Embryonic facial prominence (tissue), 1 donor: Measurements from ENCODE around the gene BAD.
A peak's percentile ranks its signal among the peaks of the same experiment; 100 is the strongest.

ENCODE experiments used
- DNase-seq: peaks from one replicate; pipeline ENCODE4 v3.0.0-alpha.2; 2016; ENCODE audit errors: extremely low spot score

BAD gene

DNA sequence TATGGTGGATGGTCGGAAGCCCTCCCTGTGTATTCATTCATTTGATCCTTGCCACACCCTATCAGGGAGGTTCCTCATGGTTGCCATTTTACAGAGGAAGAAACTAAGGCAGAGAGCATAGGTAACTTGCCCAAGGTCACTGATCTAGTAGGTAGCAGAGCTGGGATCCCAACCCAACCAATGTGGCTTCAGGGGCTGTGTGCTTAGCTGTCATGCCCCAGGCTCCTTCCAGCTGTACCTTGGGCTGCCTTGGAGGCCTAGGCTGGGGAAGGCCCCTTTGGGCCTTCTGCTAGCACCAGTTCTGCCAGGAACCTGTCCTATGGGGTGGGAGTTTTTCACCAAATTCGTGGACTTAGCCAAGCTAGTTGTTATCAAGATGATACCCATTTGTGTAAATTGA, 8.6 kb downstream of the BAD start:
- DNase-seq, result no peak

DNA sequence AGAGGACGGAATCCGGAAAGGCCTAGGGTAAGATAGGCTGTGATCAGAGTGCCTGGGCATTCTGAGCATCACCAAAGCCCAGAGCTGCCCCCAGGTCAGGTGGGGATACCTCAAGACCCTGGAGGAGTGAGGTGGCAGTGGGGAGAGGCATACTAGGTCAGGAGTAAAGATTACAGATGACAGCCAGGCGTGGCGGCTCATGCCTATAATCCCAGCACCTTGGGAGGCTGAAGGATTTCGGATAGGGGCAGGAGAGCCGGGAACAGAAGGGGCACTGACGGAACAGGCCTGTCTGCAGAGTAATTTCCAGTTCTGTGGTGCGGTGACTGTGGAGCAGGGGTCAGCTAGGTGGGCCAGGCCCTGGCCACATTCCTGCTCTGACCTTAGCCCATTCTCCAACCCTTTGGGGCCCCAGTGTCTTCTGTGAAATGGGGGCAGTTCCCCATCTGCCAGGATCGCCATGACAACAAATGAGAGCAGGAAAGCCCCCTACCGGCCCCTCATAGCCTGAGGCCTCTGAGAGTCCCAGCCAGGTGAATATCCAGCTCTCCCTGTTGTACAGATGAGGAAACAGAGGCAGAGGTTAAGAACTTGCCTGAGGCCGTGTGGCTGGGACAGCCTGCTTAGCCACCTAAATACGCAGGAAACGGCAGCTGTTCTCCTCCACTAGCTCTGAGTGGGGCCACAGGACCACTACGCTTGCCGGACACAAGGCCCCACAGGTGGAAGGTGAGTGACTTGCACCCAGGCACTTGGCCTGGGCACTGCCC, 9.2 kb downstream of the BAD start:
- no peak for DNase-seq

GRCh38 chr11:64269540-64270220, 14.8 kb downstream of the BAD start:
- DNase-seq, result peak; percentile 99

- DNase-seq, result no peak
Observed at GRCh38 chr11:64268893-64269539, 15.4 kb downstream of the BAD start.

GRCh38 chr11:64268025-64268892, 16.2 kb downstream of the BAD start:
- DNase-seq, result no peak

GRCh38 chr11:64267207-64267945, 17.1 kb downstream of the BAD start:
- DNase-seq, result no peak

DNA sequence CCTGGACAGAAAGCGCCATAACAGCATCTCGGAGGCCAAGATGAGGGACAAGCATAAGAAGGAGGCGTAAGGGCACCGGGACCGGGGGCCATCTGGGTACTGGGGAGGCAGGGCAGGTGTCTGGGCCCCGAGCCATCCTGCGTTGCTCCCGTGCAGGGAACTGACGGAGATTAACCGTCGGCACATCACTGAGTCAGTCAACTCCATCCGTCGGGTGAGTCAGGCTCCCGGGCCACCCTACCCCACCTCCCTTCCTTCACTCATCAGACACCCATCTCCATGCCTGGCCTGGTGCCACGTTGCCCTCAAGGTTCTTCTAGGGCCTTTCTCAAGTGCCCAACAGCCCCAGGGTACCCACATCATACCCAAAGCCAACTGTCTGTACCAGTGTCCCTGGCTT, 18.1 kb downstream of the BAD start:
- no peak for DNase-seq

DNA sequence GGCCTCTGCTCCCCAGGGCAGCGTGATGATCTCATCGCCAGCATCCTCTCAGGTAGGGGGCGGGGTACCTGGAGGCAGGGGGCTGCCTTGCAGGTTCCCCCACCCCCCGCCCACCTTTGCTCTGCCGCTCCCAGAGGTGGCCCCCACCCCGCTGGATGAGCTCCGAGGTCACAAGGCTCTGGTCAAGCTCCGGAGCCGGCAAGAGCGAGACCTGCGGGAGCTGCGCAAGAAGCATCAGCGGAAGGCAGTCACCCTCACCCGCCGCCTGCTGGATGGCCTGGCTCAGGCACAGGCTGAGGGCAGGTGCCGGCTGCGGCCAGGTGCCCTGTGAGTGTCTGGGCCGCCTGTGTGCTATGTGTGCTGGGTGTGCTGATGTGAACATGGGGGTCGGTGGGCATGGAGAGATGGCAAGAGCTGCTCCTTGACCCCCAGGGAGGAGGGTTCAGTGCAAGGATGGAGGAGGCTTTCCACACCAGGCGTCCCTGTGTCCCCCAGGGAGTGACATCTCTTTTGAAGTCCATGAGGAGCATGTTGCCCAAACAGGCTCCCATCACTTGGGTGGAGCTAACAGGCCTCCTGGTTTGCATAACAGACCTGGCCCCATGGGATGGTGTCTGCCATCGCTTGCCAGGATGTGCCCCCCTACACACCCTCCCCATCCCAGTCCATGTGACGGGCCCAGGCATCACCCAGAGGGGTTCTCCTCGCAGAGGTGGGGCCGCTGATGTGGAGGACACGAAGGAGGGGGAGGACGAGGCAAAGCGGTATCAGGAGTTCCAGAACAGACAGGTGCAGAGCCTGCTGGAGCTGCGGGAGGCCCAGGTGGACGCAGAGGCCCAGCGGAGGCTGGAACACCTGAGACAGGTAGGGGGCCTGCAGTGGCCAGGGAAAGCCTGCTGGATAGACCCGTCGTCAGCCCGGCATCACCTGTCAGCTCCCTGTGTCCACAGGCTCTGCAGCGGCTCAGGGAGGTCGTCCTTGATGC, 19.0 kb downstream of the BAD start:
- DNase-seq, result no peak

- DNase-seq, result no peak
Observed at GRCh38 chr11:64264371-64264852, 20.1 kb downstream of the BAD start.

DNA sequence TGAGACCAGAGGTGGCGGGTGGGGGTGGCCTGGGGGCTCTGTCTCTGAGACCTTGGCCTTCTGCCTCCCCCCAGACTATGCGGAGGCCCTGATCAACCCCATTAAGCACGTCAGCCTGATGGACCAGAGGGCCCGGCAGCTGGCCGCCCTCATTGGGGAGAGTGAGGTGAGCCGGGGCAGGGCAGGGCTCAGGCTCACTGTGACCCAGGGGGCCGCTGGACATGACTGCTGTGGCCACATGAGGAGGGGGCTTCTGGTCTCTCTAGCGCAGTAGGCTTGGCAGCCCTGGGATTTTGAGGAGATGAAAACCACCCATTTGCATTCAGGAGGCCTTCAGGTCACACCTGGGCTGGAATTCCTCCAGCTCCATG, 20.5 kb downstream of the BAD start:
- no peak for DNase-seq

DNA sequence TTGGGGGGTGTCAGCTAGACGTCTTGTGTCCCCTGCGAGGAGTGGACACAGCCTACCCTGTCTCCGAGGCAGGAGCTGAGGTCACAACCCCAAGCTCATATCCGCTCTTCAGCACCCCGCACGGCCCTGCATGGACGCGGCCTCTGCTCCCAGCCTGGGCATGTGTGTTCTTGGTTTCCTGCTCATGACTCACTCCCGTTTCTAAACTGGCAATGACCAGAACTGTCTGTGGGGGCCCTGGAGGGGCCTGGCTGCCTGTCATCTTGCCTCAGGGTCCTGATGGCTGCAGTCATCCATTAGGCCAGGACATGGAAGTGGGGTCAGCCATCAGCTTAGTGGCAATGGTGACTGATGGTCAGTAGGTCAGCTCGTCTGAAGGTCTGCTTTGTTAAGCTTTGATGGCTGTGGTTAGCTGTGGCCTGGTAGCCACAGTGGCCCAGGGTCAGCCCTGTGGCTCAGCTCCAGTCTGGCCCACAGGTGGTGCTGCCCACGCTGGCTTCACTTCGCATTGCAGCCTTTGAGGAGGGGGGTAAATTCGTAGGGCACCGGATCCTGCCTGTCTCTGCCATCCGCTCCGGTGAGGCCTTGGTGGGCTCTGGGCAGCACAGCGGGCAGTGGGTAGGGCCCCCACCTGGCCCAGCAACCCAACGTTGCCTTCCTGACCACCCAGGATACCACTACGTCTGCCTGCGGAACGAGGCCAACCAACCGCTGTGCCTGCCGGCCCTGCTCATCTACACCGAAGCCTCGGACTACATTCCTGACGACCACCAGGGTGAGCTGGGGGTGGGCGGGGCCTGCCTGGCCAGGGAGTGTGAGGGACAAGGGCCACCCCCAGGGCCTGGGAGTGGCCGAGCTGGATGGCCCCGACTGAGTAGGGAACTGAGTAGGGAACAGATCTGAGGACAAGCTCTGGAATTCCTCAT, 21.2 kb downstream of the BAD start:
- DNase-seq, result no peak

GRCh38 chr11:64262271-64263002, 22.0 kb downstream of the BAD start:
- DNase-seq, result no peak

DNA sequence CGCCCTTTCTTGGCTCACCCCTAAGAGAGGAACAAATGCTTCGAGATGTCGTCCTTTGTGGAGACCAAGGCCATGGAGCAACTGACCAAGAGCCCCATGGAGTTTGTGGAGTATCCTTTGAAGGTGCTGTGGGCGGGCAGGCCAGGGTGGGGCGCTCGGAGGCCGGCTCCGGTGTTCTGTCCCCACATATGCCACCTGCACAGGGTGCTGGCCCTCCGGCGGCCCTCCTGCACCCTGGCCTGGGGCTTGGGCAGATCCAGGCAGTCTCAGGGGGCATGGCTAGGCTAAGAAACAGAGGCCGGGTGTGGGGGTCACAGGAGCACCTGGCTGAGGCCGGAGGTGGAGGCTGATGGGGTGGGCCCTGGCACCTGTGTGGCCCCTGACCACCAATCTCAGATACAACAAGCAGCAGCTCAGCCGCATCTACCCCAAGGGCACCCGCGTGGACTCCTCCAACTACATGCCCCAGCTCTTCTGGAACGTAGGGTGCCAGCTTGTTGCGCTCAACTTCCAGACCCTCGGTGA, 22.8 kb downstream of the BAD start:
- DNase-seq, result no peak

DNA sequence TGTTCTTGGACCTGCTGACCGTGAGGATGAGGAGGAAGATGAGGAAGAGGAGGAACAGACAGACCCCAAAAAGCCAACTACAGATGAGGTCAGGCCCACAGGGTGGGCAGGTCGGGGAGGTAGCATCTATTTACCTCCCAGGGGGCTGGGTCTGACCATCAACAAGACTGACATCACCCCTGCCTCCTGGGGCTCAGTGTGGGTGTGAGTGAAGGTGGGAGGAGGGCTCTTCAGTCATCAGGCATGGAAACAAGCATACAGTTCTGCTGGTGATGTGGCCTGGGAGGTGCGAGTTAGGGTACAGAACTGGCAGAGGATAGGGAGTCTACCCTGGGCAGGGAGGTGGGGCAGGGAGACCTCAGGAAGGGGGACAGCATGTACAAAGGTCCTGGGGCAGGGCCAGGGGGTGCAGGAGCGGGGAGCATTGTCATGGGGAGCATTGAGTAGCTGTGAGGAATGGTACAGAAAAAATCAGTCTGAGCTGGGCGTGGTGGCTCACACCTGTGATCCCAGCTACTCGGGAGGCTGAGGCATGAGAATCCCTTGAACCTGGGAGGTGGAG, 24.2 kb downstream of the BAD start:
- no peak for DNase-seq

- no peak for DNase-seq
Observed at GRCh38 chr11:64259533-64260067, 24.9 kb downstream of the BAD start.

DNA sequence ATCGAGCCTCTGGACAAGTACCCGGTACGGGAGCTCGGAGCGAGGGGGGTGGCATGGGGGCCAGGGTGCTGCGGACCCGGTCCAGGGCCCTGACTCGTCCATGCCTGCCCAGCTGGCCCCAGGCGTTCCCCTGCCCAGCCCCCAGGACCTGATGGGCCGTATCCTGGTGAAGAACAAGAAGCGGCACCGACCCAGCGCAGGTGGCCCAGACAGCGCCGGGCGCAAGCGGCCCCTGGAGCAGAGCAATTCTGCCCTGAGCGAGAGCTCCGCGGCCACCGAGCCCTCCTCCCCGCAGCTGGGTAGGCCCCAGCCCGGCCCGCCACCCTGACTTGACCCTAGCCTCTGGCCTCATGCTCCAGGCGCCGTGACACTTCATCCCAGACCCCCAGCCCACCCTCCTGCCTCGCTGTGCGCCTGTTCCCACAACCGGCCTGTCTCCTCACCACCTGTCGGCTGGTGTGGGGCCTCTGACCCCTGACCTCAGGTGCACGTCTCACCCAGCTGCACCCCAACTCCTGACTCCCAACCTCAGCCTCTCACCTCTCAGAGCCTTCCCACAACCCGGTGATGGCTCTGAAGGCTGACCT, 25.4 kb downstream of the BAD start:
- no peak for DNase-seq

GRCh38 chr11:64258356-64258755, 26.1 kb downstream of the BAD start:
- no peak for DNase-seq
